OCI-LY1 (cell line): Measurements from ENCODE around the gene USP25.

Experiments used
- H2AFZ ChIP-seq: fragments of 200-600 bp; sonication (generic), shearing (Covaris generic); 2 replicates; pipeline ENCODE4 v1.6.0; 2014; ENCODE audit warnings: antibody characterized with exemption, mild to moderate bottlenecking, low read length
- H3F3A ChIP-seq: fragments of 200-600 bp; sonication (generic), shearing (Covaris generic); 2 replicates; pipeline ENCODE4 v1.6.0; 2014; ENCODE audit warnings: mild to moderate bottlenecking, antibody characterized with exemption, low read length, moderate library complexity; ENCODE audit not compliant: insufficient read depth
- H3K27ac ChIP-seq: fragments of 200-600 bp; sonication (generic); 2 replicates; pipeline ENCODE4 v1.5.1; 2014; ENCODE audit warnings: low read length, mixed run types, mild to moderate bottlenecking, low read depth; ENCODE audit not compliant: poor library complexity, severe bottlenecking
- H3K27me3 ChIP-seq: fragments of 200-600 bp; sonication (generic); 2 replicates; pipeline ENCODE4 v1.6.0; 2014; ENCODE audit warnings: antibody characterized with exemption, mild to moderate bottlenecking, low read length, moderate library complexity; ENCODE audit not compliant: insufficient read depth
- H3K36me3 ChIP-seq: fragments of 200-600 bp; sonication (generic); 2 replicates; pipeline ENCODE4 v1.6.1; 2014; ENCODE audit warnings: mild to moderate bottlenecking, antibody characterized with exemption, low read length, moderate library complexity, mixed read lengths; ENCODE audit not compliant: insufficient read depth
- H3K4me1 ChIP-seq: fragments of 200-600 bp; sonication (generic); 2 replicates; pipeline ENCODE4 v1.5.1; 2014; ENCODE audit warnings: mild to moderate bottlenecking, low read length, moderate library complexity; ENCODE audit not compliant: insufficient read depth, severe bottlenecking
- H3K4me2 ChIP-seq: fragments of 200-600 bp; sonication (generic), shearing (Covaris generic); 2 replicates; pipeline ENCODE4 v1.6.1; 2014; ENCODE audit warnings: low read length
- H3K4me3 ChIP-seq: fragments of 200-600 bp; sonication (generic); 2 replicates; pipeline ENCODE4 v1.5.1; 2014; ENCODE audit warnings: low read length, low read depth, mild to moderate bottlenecking, mixed read lengths; ENCODE audit not compliant: poor library complexity, severe bottlenecking
- H3K79me2 ChIP-seq: fragments of 200-600 bp; shearing (Covaris generic); 2 replicates; pipeline ENCODE4 v1.6.1; 2016; ENCODE audit warnings: mixed run types, low read length, mixed read lengths; ENCODE audit not compliant: insufficient read depth
- H3K9ac ChIP-seq: fragments of 200-600 bp; sonication (generic), shearing (Covaris generic); 2 replicates; pipeline ENCODE4 v1.6.1; 2014; ENCODE audit warnings: mild to moderate bottlenecking, low read length, mixed read lengths
- H3K9me2 ChIP-seq: fragments of 200-600 bp; sonication (generic), shearing (Covaris generic); 2 replicates; pipeline ENCODE4 v1.6.1; 2014; ENCODE audit warnings: low read depth, mild to moderate bottlenecking, low read length, mixed read lengths
- H3K9me3 ChIP-seq: fragments of 200-600 bp; shearing (Covaris generic); 2 replicates; pipeline ENCODE4 v1.6.1; 2014; ENCODE audit warnings: low read length, mixed read lengths
- H4K20me1 ChIP-seq: fragments of 200-600 bp; sonication (generic), shearing (Covaris generic); 2 replicates; pipeline ENCODE4 v1.6.0; 2016; ENCODE audit warnings: mild to moderate bottlenecking, low read length; ENCODE audit not compliant: insufficient read depth
- CTCF ChIP-seq: fragments of 200-600 bp; sonication (generic), shearing (Covaris generic); IDR thresholded peaks from 2 replicates; pipeline ENCODE4 v1.5.1; 2017; ENCODE audit warnings: mild to moderate bottlenecking, antibody characterized with exemption, low read length, moderate library complexity, mixed read lengths
- EZH2 ChIP-seq: fragments of 200-600 bp; sonication (generic), shearing (Covaris generic); IDR thresholded peaks from 2 replicates; pipeline ENCODE4 v1.8.0; 2017; ENCODE audit warnings: borderline replicate concordance, mixed run types, mild to moderate bottlenecking, antibody characterized with exemption, low read length, moderate library complexity, mixed read lengths

Gene USP25

GRCh38 chr21:15748586-15748985 is 18.8 kb downstream of the USP25 start:
- Histone ChIP-seq H3K4me1 (no peaks in the 10 kb centered on the region), H3K27me3 (no peaks in the 10 kb centered on the region), H3F3A (no peaks in the 10 kb centered on the region), H4K20me1 (no peaks in the 10 kb centered on the region), H3K9me2 (no peaks in the 10 kb centered on the region), H3K79me2 (peaks cover 76% of the 10 kb centered on the region), H3K4me2 (no peak overlapping the region), H3K9ac (no peak overlapping the region), H3K27ac (no peak overlapping the region), H3K4me3 (no peak overlapping the region), H3K9me3 (no peaks in the 10 kb centered on the region; the same call in 1 of the 2 replicates), H3K36me3 (no peaks in the 10 kb centered on the region), H2AFZ (no peak overlapping the region)
- TF ChIP-seq EZH2 (no peak), CTCF (no peak)

DNA sequence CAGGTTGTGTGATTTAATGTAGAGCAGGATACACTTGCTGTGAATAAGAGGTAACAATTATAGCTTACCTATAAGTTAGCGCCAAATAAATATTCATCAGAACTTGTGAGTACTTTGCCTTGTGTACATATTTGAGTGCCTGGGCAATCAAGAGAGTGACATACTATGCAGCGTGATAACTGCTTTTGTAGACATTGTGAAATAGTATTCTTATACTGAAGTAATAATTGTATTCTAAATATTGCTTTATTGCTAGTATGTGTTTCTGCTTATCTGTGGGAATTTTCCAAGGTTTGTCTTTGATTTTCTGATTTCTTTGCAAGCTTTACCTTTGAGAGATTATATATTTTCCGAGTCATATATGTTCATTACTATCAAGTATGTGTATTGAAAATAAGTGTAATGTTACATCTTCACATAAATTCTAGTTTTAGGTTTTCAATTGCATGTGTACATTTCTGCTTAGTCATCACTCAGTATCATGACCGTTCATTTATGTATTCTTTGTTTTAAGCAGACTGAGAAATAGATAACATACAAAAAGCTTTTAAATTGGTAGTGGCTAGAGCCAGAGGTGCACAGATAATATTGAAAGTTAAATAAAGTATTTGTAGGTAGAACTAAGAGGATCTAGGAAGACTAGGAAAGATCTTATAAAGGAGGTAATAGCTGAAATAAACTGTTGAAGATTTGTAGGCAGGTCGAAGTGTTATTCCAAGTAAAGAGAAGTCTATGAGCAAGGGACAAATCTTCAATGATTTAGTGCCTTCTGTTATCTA is 19.5 kb downstream of the USP25 start:
- peaks cover under 1% of the 10 kb centered on the region; the same call in 1 of the 2 replicates for H3K9me3 ChIP-seq
- H3K36me3 ChIP-seq: no peaks in the 10 kb centered on the region
- H3K79me2 ChIP-seq: peaks cover 80% of the 10 kb centered on the region
- H4K20me1 ChIP-seq: no peaks in the 10 kb centered on the region
- H3K4me2 ChIP-seq: no peak overlapping the region
- no peak overlapping the region for H2AFZ ChIP-seq
- no peak overlapping the region for H3K27ac ChIP-seq
- TF ChIP-seq CTCF (no peak), EZH2 (no peak)
- no peaks in the 10 kb centered on the region for H3K27me3 ChIP-seq
- H3K9ac ChIP-seq: no peak overlapping the region
- no peaks in the 10 kb centered on the region for H3F3A ChIP-seq
- H3K4me1 ChIP-seq: no peaks in the 10 kb centered on the region
- no peaks in the 10 kb centered on the region for H3K9me2 ChIP-seq
- no peak overlapping the region for H3K4me3 ChIP-seq

- H2AFZ ChIP-seq: no peak overlapping the region
- H3K9ac ChIP-seq: no peak overlapping the region
- H3K9me2 ChIP-seq: no peaks in the 10 kb centered on the region
- no peaks in the 10 kb centered on the region for H3K4me1 ChIP-seq
- peaks cover 6% of the 10 kb centered on the region; the same call in 1 of the 2 replicates for H3K9me3 ChIP-seq
- no peaks in the 10 kb centered on the region for H3F3A ChIP-seq
- H3K27me3 ChIP-seq: no peaks in the 10 kb centered on the region
- no peak for TF ChIP-seq EZH2
- no peak for TF ChIP-seq CTCF
- H3K27ac ChIP-seq: no peak overlapping the region
- no peak overlapping the region for H3K4me3 ChIP-seq
- H4K20me1 ChIP-seq: no peaks in the 10 kb centered on the region
- no peaks in the 10 kb centered on the region for H3K36me3 ChIP-seq
- peaks cover 84% of the 10 kb centered on the region for H3K79me2 ChIP-seq
- H3K4me2 ChIP-seq: no peak overlapping the region
Measured at GRCh38 chr21:15749861-15750159, 20.0 kb downstream of the USP25 start.
